HG03432 (cell line): ENCODE data around the gene NDUFV2.
"Not testable (repeated sequence)": the region's sequence is repeated elsewhere in the genome, so short reads cannot be mapped to it uniquely, and the experiment has no call there.

Experiments used
- ATAC-seq: cut with Tn5 transposase; IDR thresholded peaks from one replicate; pipeline ENCODE4 v1.9.1; 2021; ENCODE audit warnings: mild to moderate bottlenecking, moderate library complexity; ENCODE audit not compliant: unreplicated experiment

Gene NDUFV2

GRCh38 chr18:9088727-9089126 is 13.8 kb upstream of the NDUFV2 start:
- ATAC-seq, result not testable (repeated sequence)

GRCh38 chr18:9090578-9090977 is 11.9 kb upstream of the NDUFV2 start:
- no peak for ATAC-seq

GRCh38 chr18:9091066-9091476 is 11.4 kb upstream of the NDUFV2 start:
- no peak for ATAC-seq

- no peak for ATAC-seq
Observed at GRCh38 chr18:9092665-9093064, 9.8 kb upstream of the NDUFV2 start.

DNA sequence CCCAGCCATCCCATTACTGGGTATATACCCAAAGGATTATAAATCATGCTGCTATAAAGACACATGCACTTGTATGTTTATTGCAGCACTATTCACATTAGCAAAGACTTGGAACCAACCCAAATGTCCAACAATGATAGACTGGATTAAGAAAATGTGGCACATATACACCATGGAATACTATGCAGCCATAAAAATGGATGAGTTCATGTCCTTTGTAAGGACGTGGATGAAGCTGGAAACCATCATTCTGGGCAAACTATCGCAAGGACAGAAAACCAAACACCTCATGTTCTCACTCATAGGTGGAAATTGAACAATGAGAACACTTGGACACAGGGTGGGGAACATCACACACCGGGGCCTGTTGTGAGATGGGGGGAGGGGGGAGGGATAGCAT is 9.4 kb upstream of the NDUFV2 start:
- not testable (repeated sequence) for ATAC-seq

DNA sequence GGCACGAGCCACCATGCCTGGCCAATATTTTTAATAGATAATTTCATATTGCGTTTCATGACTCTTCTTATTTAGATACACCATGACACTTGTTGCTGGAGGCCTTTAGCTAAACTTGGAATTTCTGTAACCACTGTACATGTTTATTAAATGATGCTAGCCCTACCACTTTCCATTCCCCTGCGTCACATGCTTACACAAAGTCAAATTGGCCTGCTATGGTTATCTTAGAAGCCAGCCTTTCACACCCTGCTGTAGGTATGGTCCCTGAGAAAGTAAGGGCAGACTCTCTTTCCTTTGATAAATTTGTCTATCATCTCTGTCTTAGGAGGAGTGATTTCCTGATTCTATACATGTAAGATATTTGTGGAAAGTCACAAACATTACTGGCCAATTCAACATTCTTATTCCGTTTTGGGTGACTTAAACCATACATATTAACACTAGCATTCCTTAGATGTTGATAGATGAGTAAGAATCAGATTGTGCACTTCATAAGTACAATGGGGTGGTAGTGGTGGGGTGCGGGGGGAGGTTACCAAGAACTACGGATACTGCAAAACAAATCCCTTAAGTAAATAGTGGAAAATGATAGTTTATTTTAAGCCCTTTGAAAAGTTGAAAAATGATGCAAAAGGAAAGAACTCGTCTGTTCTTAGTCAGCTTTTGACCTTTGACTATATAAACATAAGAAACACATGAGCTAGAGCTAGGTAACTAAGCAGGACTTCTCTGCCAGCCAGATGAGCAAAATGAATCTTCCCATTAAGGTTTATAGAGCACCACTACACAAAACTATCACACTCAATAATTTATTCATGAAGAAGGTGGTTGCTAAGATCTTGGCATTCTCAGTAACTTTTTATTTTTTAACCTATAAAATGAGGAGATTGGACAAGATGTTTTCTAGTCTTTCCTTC is 7.9 kb upstream of the NDUFV2 start:
- ATAC-seq, result no peak

- ATAC-seq, result peak; percentile 92
Observed at GRCh38 chr18:9095297-9096006, 7.0 kb upstream of the NDUFV2 start.

DNA sequence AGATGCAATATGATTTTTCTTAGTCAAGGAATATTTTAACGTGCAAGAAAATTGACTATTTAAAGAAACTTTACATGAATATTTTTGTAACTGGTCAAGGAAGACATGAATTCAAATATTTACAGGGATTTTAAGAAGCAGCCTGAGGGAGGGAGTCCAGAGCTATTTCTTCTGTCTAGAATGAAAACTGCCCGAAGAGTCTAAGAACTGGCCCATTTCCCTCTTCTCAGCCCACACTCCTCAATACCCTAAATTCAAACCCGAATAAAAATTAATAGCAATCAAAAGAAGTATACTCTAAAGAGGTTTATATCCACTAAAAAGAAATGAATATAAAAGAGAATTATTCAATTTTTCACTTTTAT is 6.5 kb upstream of the NDUFV2 start:
- peak; percentile 23 for ATAC-seq

GRCh38 chr18:9096685-9097084 is 5.8 kb upstream of the NDUFV2 start:
- ATAC-seq, result no peak

DNA sequence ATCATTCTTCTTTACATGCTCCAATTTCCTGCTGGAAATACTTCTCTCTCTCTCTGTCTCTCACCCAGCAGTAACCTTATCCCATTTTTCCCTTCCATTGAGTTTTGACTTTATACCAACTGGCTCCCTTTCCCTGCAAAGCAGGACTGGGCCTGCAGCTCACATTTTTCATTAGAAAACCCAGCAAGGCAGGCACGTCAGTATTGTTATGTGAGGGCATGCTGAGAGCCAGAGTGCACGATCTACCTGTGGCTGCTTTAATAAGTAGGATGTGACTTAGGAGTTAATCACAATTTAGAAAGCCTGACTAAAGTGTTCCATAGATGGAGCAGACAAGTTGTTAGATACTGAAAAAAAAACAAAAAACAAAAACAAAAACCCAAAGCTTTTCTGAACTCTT is 5.2 kb upstream of the NDUFV2 start:
- no peak for ATAC-seq

DNA sequence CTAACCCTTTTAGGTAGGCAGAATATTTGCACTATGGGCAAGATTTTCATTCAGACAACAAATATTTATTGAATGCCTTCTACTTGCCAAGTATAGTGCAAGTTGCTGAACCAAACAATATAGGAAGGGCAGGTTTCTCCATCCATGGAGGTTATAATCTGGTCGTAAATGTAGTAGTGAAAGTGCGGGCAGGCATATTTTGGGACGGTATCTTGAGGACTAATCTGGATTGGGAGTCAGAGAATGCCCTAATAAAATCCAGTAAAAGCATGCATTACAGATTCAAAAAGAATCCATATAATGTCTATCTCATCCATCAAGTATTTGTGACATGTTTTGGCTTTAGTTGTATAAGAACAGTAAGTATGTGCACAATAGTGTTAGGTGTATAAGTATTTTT is 1.7 kb upstream of the NDUFV2 start:
- no peak for ATAC-seq

- ATAC-seq, result peak; percentile 16
Observed at GRCh38 chr18:9101730-9102507, 580 bp upstream of the NDUFV2 start.

GRCh38 chr18:9103376-9103873 is 926 bp downstream of the NDUFV2 start:
- no peak for ATAC-seq

DNA sequence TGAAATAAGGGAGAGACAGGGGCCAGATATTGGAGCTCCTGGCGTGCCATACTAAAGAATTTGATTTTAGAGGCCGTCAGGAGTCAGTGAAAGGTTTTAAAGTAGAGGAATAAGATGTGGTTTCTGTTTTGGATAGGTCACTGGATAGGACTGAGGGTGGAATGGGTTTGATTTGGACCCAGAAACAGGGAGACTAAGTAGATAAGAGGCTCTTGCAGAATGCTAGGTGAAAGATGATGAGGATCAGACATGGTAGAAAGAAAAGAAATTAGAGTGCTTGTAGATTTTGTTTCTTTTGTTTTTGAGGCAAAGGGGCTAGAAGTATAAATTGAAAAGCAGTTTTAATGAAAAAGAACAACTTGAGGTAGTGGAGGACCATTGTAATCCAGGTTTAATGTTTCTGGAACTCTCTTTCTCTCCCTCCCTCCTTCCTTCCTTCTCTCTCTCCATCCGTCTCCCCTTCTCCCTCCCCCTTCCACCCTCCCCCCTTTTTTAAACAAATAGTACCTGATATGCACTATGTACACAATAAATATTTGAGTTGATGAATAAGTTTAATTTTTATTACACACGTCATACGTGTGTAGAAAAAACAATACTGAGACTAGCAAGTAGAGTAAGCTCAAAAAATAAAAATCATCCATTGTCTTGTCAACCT is 1.9 kb downstream of the NDUFV2 start:
- no peak for ATAC-seq

DNA sequence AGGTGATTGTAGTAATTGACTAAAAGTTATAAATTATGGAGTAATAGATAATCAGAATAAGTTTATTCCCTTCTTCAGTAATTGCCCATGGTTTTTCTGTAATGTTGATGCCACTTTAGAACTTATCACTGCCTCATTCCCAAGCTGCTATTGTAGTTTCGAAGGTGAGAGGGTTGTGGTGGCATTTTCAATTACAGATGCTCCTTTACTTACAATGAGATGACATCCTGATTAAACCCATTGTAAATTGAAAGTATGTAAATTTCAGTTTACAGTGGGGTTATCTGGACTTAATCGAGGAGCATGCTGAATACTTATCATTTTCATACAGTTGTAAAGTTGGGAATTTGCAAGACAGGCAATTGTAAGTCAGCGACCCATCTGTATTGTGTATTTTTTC is 2.9 kb downstream of the NDUFV2 start:
- ATAC-seq, result no peak

DNA sequence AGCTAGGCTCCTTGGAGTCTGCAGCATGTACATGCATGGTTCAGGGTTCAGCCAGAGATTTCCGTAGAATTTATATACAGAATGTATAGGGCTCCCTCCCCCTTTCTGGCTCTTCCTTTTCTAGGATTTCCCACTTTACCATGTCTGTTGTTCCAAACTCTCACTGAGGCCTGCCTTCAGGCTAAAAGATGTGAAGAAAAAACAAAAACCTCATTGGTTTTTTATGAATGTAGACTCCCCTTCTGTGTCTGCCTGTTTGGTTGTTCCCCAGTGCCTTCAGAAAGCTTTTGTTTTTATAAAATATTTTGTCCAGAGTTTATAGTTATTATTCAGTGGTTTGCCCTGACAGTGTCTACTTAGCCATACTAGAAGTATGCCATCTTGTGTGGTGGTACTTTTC is 3.6 kb downstream of the NDUFV2 start:
- ATAC-seq, result no peak

DNA sequence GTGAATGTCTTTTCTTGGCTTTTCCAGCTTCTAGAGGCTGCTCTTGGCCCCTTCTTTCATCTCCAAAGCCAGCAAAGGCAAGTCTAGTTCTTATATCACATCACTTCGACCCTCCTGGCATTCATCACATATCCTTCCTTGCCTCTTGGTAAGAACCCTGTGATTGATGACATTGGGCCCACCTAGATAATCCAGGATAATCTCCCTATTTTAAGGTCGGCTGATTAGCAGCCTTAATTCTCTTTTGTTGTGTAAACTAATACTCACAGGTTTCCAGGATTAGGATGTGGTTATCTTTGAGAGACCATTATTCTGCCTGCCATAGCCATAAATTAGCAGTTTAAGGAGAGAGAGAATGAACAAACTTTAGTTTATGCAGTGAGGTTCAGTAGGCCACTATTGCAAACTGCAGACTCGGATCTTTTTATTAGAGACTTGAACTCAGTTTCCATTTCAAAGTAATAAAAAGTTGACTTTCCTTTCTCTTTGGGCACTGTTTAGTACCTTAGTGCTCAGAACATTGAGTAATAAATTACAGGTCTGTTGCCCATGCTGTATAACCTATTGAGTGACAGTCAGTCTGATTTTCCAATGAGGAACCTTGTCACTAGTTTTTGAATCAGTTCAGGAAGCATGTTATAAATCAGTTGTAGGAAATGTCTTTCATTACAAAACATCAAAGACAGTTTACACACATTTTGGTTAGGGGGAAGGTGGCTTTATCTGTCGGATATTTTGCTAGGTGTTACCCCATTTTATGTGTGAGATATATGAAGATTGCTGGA is 4.5 kb downstream of the NDUFV2 start:
- ATAC-seq, result no peak

DNA sequence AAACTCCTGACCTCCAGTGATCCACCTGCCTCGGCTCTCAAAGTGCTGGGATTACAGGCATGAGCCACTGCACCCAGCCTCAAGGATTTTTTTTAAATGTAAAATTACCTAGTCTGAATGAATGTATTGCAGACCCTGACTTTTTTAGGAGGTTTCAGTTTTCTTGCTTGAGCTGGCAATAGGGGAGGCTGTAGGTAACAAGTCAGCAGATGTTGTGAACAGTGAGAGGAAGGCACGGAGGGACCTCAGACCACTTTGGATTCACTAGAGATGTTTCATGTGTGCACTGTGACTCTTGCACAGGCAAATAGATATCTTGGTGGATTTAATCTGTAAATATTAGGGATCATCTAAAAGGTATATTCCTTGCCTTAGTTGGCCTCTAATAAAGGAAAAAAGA is 6.4 kb downstream of the NDUFV2 start:
- no peak for ATAC-seq

- no peak for ATAC-seq
Observed at GRCh38 chr18:9109523-9109922, 7.0 kb downstream of the NDUFV2 start.
